WTC11 (cell line): ENCODE results near the gene MEX3D. TPM values are rescaled to one million over a fixed set of nuclear protein-coding genes. Genes with fewer than 3 reads are reported as not detected.
A peak's percentile ranks its signal among the peaks of the same experiment; 100 is the strongest.

Experiments
- ATAC-seq: fragments of 200-7000 bp; cut with Tn5 transposase; 2 replicates; pipeline ENCODE4 v1.10.0; 2021; ENCODE audit warnings: mild to moderate bottlenecking, moderate library complexity
- Bru-seq: library from RNA; stranded (reverse); fragments of 400-500 nt; gene quantifications from one replicate; lab custom pipeline; 2021; lab: Mats Ljungman, UMichigan
- CTCF ChIA-PET: fragments of 300-600 bp; sonication (Branson Sonifier 250); formaldehyde crosslinking; loops from one replicate; lab custom pipeline; 2021; ENCODE audit warnings: antibody characterized with exemption; lab: Charles Lee
- POLR2A ChIA-PET: fragments of 350-600 bp; sonication (Branson Sonifier 250); formaldehyde crosslinking; loops from one replicate; lab custom pipeline; 2021; ENCODE audit warnings: antibody characterized with exemption; lab: Charles Lee
- DNase-seq: peaks from one replicate; pipeline ENCODE4 v3.0.0; 2021; ENCODE audit warnings: low spot score
- H3K27ac Mint-ChIP-seq: 2 replicates; pipeline ENCODE4 v1.8.0; 2021; ENCODE audit warnings: mixed read lengths
- H3K27me3 Mint-ChIP-seq: 2 replicates; pipeline ENCODE4 v1.8.0; 2021; ENCODE audit warnings: low read depth, mild to moderate bottlenecking, moderate library complexity, mixed read lengths
- H3K36me3 Mint-ChIP-seq: 2 replicates; pipeline ENCODE4 v1.8.0; 2021; ENCODE audit warnings: mixed read lengths
- H3K4me1 Mint-ChIP-seq: 2 replicates; pipeline ENCODE4 v1.8.0; 2022; ENCODE audit warnings: mixed read lengths
- H3K4me3 Mint-ChIP-seq: 2 replicates; pipeline ENCODE4 v1.8.0; 2021; ENCODE audit warnings: mild to moderate bottlenecking, moderate library complexity, mixed read lengths
- H3K9me3 Mint-ChIP-seq: 2 replicates; pipeline ENCODE4 v1.8.0; 2021; ENCODE audit warnings: mixed read lengths
- GABPB1 ChIP-seq: sonication (generic); formaldehyde crosslinking; IDR thresholded peaks from 2 replicates; pipeline ENCODE4 v1.8.1; 2023; ENCODE audit warnings: mild to moderate bottlenecking, missing genetic modification reagents
- GRHL2 ChIP-seq: fragments of 250-450 bp; sonication (Bioruptor Pico); IDR thresholded peaks from 2 replicates; pipeline ENCODE4 v1.8.0; 2022; ENCODE audit warnings: mild to moderate bottlenecking, moderate library complexity; ENCODE audit not compliant: insufficient replicate concordance, severe bottlenecking
- HMGA2 ChIP-seq: fragments of 250-450 bp; sonication (Bioruptor Pico); IDR thresholded peaks from 2 replicates; pipeline ENCODE4 v1.4.0; 2021; ENCODE audit warnings: mild to moderate bottlenecking, moderate library complexity
- JAZF1 ChIP-seq: fragments of 250-450 bp; sonication (Bioruptor Pico); IDR thresholded peaks from 2 replicates; pipeline ENCODE4 v1.9.0; 2021; ENCODE audit warnings: moderate library complexity, mild to moderate bottlenecking, inconsistent platforms
- KAT7 ChIP-seq: sonication (generic); formaldehyde crosslinking; IDR thresholded peaks from 2 replicates; pipeline ENCODE4 v1.8.1; 2023; ENCODE audit warnings: missing genetic modification reagents, mild to moderate bottlenecking, borderline replicate concordance
- NFATC4 ChIP-seq: fragments of 250-450 bp; sonication (Bioruptor Pico); IDR thresholded peaks from 2 replicates; pipeline ENCODE4 v1.9.0; 2021; ENCODE audit warnings: mild to moderate bottlenecking
- RELA ChIP-seq: sonication (generic); formaldehyde crosslinking; IDR thresholded peaks from 2 replicates; pipeline ENCODE4 v1.8.1; 2022; ENCODE audit warnings: missing genetic modification reagents, mild to moderate bottlenecking, borderline replicate concordance
- RORB ChIP-seq: fragments of 250-450 bp; sonication (Bioruptor Pico); IDR thresholded peaks from 2 replicates; pipeline ENCODE4 v1.9.0; 2021; ENCODE audit warnings: mild to moderate bottlenecking
- SP1 ChIP-seq: sonication (generic); formaldehyde crosslinking; conservative IDR thresholded peaks from 2 replicates; pipeline ENCODE4 v1.8.1; 2022; ENCODE audit warnings: missing genetic modification reagents
- TEAD1 ChIP-seq: sonication (generic); formaldehyde crosslinking; IDR thresholded peaks from 2 replicates; pipeline ENCODE4 v1.8.0; 2022; ENCODE audit warnings: mild to moderate bottlenecking, missing genetic modification reagents
- ZNF232 ChIP-seq: sonication (generic); formaldehyde crosslinking; IDR thresholded peaks from 2 replicates; pipeline ENCODE4 v1.8.0; 2022; ENCODE audit warnings: mild to moderate bottlenecking, missing genetic modification reagents
- ZNF263 ChIP-seq: sonication (generic); formaldehyde crosslinking; IDR thresholded peaks from 2 replicates; pipeline ENCODE4 v1.8.1; 2022; ENCODE audit warnings: low read depth, mild to moderate bottlenecking, moderate library complexity, missing genetic modification reagents
- ZNF671 ChIP-seq: fragments of 250-450 bp; sonication (Bioruptor Pico); IDR thresholded peaks from 2 replicates; pipeline ENCODE4 v1.8.0; 2021; ENCODE audit warnings: mild to moderate bottlenecking
- long read RNA-seq, 3 experiments: library from RNA in 1 of 3; library from capped mRNA in 1 of 3; library from polyadenylated mRNA in 1 of 3; unstranded in 2 of 3; stranded (forward) in 1 of 3; transcript quantifications; one replicate each; pipeline ENCODE4 v2.0.0, GENCODE V29; 2021
- total RNA-seq: library from RNA; stranded (reverse); gene quantifications from 3 replicates; pipeline ENCODE4 v1.2.3, GENCODE V29; 2021
- TF ChIP-seq, protein P1 (sequence below): fragments of 250-450 bp; sonication (Bioruptor Pico); IDR thresholded peaks from 2 replicates; pipeline ENCODE4 v1.9.0; 2021; ENCODE audit warnings: mild to moderate bottlenecking
- TF ChIP-seq, protein P2 (sequence below): sonication (generic); formaldehyde crosslinking; IDR thresholded peaks from 2 replicates; pipeline ENCODE4 v1.8.0; 2023; ENCODE audit warnings: missing genetic modification reagents, mild to moderate bottlenecking, borderline replicate concordance
- TF ChIP-seq, protein P3 (sequence below): sonication (generic); formaldehyde crosslinking; conservative IDR thresholded peaks from 2 replicates; pipeline ENCODE4 v1.8.1; 2022; ENCODE audit warnings: mild to moderate bottlenecking, missing genetic modification reagents
- TF ChIP-seq, protein P4 (sequence below): fragments of 250-450 bp; sonication (Bioruptor Pico); IDR thresholded peaks from 2 replicates; pipeline ENCODE4 v2.1.2; 2022; ENCODE audit warnings: mild to moderate bottlenecking, moderate library complexity
- TF ChIP-seq, protein P5 (sequence below): sonication (generic); formaldehyde crosslinking; IDR thresholded peaks from 2 replicates; pipeline ENCODE4 v1.8.1; 2023; ENCODE audit warnings: mild to moderate bottlenecking, missing genetic modification reagents
- TF ChIP-seq, protein P6 (sequence below): sonication (generic); formaldehyde crosslinking; conservative IDR thresholded peaks from 2 replicates; pipeline ENCODE4 v1.8.1; 2023; ENCODE audit warnings: mild to moderate bottlenecking, low read depth, missing genetic modification reagents, moderate library complexity
- TF ChIP-seq, protein P7 (sequence below): fragments of 250-450 bp; sonication (Bioruptor Pico); IDR thresholded peaks from 2 replicates; pipeline ENCODE4 v1.9.0; 2021; ENCODE audit warnings: moderate library complexity, mild to moderate bottlenecking, inconsistent platforms, borderline replicate concordance

The MEX3D gene
- 69.5 to 80.5 TPM (median 78.2 TPM) in 3 replicates for total RNA-seq
- Bru-seq, nascent RNA: percentile 72 among the genes with signal in this experiment
- long read RNA-seq, experiment 1, partial matches to known transcripts: 2 of 7 reads
- long read RNA-seq, experiment 1, other reads (novel, unspliced or antisense): 1 of 7 reads
- long read RNA-seq, experiment 2, transcript MEX3D-201 (2 exons, 2,850 nt): major isoform, 29 of 116 reads
- long read RNA-seq, experiment 2, partial matches to known transcripts: 5 of 116 reads
- long read RNA-seq, experiment 2, other reads (novel, unspliced or antisense): 80 of 116 reads
- long read RNA-seq, experiment 3: 0 reads

DNA sequence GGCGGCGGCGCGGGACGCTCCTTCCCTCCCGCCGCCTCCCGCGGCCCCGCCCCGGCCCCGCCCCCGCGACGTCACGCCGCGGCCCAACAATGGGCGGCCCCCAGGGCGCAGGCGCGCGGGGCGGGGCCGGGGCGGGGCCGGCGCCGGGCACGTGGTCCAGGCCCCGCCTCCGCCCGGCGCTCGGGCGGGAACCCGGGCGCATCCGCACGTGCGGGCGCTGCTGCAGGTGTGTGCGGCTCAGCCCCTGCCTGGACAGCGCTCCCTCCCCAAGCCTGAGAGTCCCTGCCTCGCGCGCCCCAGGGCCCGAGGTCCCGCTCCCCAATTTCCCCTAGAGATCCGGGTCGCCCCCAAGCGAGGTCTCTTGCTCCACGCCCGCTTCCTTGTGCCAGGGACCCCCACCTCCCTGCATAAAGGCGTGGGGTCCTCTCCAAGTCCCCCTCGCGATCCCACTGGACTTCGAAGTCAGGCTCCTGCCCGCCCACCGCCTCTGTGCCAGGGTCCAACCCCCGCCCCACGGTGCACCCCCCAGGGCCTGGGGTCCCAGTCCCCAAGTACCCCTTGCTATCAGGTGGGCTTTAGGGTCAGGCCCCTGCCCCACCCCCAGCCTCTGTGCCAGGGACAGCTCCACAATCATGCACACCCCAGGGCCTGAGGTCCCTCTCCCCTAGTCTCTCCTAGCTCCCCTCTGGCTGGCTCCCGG lies at the start of gene MEX3D:
MEX3D (minus strand) TSS at position 6 of the 700 bp plus-strand sequence. CDS start 267 bp downstream, outside the sequence.
- POLR2A ChIA-PET: no interaction called here
- peaks cover 2% of the 10 kb centered on the region; the same call in 1 of the 2 replicates for H3K36me3 Mint-ChIP-seq
- CTCF ChIA-PET: no interaction called here
- TF ChIP-seq, protein P1, sequence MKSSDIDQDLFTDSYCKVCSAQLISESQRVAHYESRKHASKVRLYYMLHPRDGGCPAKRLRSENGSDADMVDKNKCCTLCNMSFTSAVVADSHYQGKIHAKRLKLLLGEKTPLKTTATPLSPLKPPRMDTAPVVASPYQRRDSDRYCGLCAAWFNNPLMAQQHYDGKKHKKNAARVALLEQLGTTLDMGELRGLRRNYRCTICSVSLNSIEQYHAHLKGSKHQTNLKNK: no peak
- 0 out of 2 replicates have a peak, but pooled peaks have one; percentile 50 for TF ChIP-seq GABPB1
- 0 out of 2 replicates have a peak, but pooled peaks have one; percentile 74 for TF ChIP-seq KAT7 (CRISPR knock-in tag)
- TF ChIP-seq SP1 (CRISPR knock-in tag): peak; percentile 92
- peak; percentile 94 for TF ChIP-seq RELA (CRISPR knock-in tag)
- TF ChIP-seq NFATC4: no peak
- TF ChIP-seq, protein P2, sequence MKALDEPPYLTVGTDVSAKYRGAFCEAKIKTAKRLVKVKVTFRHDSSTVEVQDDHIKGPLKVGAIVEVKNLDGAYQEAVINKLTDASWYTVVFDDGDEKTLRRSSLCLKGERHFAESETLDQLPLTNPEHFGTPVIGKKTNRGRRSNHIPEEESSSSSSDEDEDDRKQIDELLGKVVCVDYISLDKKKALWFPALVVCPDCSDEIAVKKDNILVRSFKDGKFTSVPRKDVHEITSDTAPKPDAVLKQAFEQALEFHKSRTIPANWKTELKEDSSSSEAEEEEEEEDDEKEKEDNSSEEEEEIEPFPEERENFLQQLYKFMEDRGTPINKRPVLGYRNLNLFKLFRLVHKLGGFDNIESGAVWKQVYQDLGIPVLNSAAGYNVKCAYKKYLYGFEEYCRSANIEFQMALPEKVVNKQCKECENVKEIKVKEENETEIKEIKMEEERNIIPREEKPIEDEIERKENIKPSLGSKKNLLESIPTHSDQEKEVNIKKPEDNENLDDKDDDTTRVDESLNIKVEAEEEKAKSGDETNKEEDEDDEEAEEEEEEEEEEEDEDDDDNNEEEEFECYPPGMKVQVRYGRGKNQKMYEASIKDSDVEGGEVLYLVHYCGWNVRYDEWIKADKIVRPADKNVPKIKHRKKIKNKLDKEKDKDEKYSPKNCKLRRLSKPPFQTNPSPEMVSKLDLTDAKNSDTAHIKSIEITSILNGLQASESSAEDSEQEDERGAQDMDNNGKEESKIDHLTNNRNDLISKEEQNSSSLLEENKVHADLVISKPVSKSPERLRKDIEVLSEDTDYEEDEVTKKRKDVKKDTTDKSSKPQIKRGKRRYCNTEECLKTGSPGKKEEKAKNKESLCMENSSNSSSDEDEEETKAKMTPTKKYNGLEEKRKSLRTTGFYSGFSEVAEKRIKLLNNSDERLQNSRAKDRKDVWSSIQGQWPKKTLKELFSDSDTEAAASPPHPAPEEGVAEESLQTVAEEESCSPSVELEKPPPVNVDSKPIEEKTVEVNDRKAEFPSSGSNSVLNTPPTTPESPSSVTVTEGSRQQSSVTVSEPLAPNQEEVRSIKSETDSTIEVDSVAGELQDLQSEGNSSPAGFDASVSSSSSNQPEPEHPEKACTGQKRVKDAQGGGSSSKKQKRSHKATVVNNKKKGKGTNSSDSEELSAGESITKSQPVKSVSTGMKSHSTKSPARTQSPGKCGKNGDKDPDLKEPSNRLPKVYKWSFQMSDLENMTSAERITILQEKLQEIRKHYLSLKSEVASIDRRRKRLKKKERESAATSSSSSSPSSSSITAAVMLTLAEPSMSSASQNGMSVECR (CRISPR knock-in tag): peak; percentile 96
- TF ChIP-seq, protein P3, sequence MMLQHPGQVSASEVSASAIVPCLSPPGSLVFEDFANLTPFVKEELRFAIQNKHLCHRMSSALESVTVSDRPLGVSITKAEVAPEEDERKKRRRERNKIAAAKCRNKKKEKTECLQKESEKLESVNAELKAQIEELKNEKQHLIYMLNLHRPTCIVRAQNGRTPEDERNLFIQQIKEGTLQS (CRISPR knock-in tag): 0 out of 2 replicates have a peak, but pooled peaks have one; percentile 35
- TF ChIP-seq ZNF263 (CRISPR knock-in tag): peak; percentile 63; the same call in 1 of the 2 replicates
- no peak for TF ChIP-seq HMGA2 (CRISPR knock-in tag)
- TF ChIP-seq JAZF1: no peak
- TF ChIP-seq, protein P4, sequence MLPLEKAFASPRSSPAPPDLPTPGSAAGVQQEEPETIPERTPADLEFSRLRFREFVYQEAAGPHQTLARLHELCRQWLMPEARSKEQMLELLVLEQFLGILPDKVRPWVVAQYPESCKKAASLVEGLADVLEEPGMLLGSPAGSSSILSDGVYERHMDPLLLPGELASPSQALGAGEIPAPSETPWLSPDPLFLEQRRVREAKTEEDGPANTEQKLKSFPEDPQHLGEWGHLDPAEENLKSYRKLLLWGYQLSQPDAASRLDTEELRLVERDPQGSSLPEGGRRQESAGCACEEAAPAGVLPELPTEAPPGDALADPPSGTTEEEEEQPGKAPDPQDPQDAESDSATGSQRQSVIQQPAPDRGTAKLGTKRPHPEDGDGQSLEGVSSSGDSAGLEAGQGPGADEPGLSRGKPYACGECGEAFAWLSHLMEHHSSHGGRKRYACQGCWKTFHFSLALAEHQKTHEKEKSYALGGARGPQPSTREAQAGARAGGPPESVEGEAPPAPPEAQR (CRISPR knock-in tag): no peak
- no peak for TF ChIP-seq GRHL2
- TF ChIP-seq TEAD1 (CRISPR knock-in tag): peak; percentile 98
- TF ChIP-seq ZNF671 (CRISPR knock-in tag): no peak
- TF ChIP-seq, protein P5, sequence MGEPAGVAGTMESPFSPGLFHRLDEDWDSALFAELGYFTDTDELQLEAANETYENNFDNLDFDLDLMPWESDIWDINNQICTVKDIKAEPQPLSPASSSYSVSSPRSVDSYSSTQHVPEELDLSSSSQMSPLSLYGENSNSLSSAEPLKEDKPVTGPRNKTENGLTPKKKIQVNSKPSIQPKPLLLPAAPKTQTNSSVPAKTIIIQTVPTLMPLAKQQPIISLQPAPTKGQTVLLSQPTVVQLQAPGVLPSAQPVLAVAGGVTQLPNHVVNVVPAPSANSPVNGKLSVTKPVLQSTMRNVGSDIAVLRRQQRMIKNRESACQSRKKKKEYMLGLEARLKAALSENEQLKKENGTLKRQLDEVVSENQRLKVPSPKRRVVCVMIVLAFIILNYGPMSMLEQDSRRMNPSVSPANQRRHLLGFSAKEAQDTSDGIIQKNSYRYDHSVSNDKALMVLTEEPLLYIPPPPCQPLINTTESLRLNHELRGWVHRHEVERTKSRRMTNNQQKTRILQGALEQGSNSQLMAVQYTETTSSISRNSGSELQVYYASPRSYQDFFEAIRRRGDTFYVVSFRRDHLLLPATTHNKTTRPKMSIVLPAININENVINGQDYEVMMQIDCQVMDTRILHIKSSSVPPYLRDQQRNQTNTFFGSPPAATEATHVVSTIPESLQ (CRISPR knock-in tag): peak; percentile 55; the same call in 1 of the 2 replicates
- peak; percentile 97 for TF ChIP-seq ZNF232 (CRISPR knock-in tag)
- TF ChIP-seq, protein P6, sequence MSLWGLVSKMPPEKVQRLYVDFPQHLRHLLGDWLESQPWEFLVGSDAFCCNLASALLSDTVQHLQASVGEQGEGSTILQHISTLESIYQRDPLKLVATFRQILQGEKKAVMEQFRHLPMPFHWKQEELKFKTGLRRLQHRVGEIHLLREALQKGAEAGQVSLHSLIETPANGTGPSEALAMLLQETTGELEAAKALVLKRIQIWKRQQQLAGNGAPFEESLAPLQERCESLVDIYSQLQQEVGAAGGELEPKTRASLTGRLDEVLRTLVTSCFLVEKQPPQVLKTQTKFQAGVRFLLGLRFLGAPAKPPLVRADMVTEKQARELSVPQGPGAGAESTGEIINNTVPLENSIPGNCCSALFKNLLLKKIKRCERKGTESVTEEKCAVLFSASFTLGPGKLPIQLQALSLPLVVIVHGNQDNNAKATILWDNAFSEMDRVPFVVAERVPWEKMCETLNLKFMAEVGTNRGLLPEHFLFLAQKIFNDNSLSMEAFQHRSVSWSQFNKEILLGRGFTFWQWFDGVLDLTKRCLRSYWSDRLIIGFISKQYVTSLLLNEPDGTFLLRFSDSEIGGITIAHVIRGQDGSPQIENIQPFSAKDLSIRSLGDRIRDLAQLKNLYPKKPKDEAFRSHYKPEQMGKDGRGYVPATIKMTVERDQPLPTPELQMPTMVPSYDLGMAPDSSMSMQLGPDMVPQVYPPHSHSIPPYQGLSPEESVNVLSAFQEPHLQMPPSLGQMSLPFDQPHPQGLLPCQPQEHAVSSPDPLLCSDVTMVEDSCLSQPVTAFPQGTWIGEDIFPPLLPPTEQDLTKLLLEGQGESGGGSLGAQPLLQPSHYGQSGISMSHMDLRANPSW (CRISPR knock-in tag): no peak
- TF ChIP-seq RORB (CRISPR knock-in tag): no peak
- TF ChIP-seq, protein P7, sequence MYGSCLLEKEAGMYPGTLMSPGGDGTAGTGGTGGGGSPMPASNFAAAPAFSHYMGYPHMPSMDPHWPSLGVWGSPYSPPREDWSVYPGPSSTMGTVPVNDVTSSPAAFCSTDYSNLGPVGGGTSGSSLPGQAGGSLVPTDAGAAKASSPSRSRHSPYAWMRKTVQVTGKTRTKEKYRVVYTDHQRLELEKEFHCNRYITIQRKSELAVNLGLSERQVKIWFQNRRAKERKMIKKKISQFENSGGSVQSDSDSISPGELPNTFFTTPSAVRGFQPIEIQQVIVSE (CRISPR knock-in tag): no peak

More for the DNA sequence above, at the start of gene MEX3D:
- H3K4me3 Mint-ChIP-seq: peak within 1 kb of the TSS; percentile 59
- peak; percentile 67 for DNase-seq
- peaks cover 6% of the 10 kb centered on the region for H3K4me1 Mint-ChIP-seq
- no peak within 1 kb of the TSS for H3K27ac Mint-ChIP-seq
- 0 out of 2 replicates have a peak, but pooled peaks cover 3% of the 10 kb centered on the region for H3K9me3 Mint-ChIP-seq
- peaks cover 38% of the 10 kb centered on the region for H3K27me3 Mint-ChIP-seq
- ATAC-seq: peak; percentile 53
